SK-N-SH treated with all-trans-retinoic acid at 6 μM for 48 hours (cell line): Measurements from ENCODE around the gene CXCL1.

Experiments
- ARNTL ChIP-seq: fragments of 450-650 bp; formaldehyde crosslinking; IDR thresholded peaks from 2 replicates; pipeline ENCODE4 v1.5.0; 2020; ENCODE audit warnings: low read depth, mild to moderate bottlenecking, moderate library complexity, borderline replicate concordance
- ESRRG ChIP-seq: fragments of 250-450 bp; sonication (Bioruptor Pico); IDR thresholded peaks from 2 replicates; pipeline ENCODE4 v1.6.1; 2021; ENCODE audit warnings: mild to moderate bottlenecking
- ISL1 ChIP-seq: fragments of 250-450 bp; sonication (Bioruptor Pico); IDR thresholded peaks from 2 replicates; pipeline ENCODE4 v2.1.2; 2022; ENCODE audit warnings: mild to moderate bottlenecking, moderate library complexity
- PPARA ChIP-seq: fragments of 250-450 bp; sonication (Bioruptor Pico); IDR thresholded peaks from 2 replicates; pipeline ENCODE4 v1.5.0; 2020; ENCODE audit warnings: mild to moderate bottlenecking, borderline replicate concordance
- RARB ChIP-seq: fragments of 250-450 bp; sonication (Bioruptor Pico); IDR thresholded peaks from 2 replicates; pipeline ENCODE4 v1.8.0; 2021; ENCODE audit warnings: mild to moderate bottlenecking, moderate library complexity
- TCF4 ChIP-seq: fragments of 250-450 bp; sonication (Bioruptor Pico); IDR thresholded peaks from 2 replicates; pipeline ENCODE4 v1.8.0; 2021; ENCODE audit warnings: mild to moderate bottlenecking, moderate library complexity, borderline replicate concordance
- ZFP3 ChIP-seq: fragments of 250-450 bp; sonication (Bioruptor Pico); IDR thresholded peaks from 2 replicates; pipeline ENCODE4 v1.5.0; 2020; ENCODE audit warnings: mild to moderate bottlenecking, moderate library complexity
- ZFP30 ChIP-seq: fragments of 450-650 bp; formaldehyde crosslinking; IDR thresholded peaks from 2 replicates; pipeline ENCODE4 v1.5.0; 2022; ENCODE audit warnings: mild to moderate bottlenecking, moderate library complexity
- ZNF565 ChIP-seq: fragments of 450-650 bp; formaldehyde crosslinking; conservative IDR thresholded peaks from 2 replicates; pipeline ENCODE4 v1.5.0; 2020; ENCODE audit warnings: low read depth, mild to moderate bottlenecking, moderate library complexity
- ZNF70 ChIP-seq: fragments of 450-650 bp; formaldehyde crosslinking; IDR thresholded peaks from 2 replicates; pipeline ENCODE4 v1.5.0; 2020; ENCODE audit warnings: mild to moderate bottlenecking, moderate library complexity
- ZNF8 ChIP-seq: fragments of 450-650 bp; formaldehyde crosslinking; IDR thresholded peaks from 2 replicates; pipeline ENCODE4 v1.5.0; 2020; ENCODE audit warnings: mild to moderate bottlenecking, moderate library complexity
- TF ChIP-seq, protein P1 (sequence below): fragments of 250-450 bp; sonication (Bioruptor Pico); IDR thresholded peaks from 2 replicates; pipeline ENCODE4 v1.8.0; 2020; ENCODE audit warnings: mild to moderate bottlenecking, moderate library complexity, borderline replicate concordance
- TF ChIP-seq, protein P2 (sequence below): fragments of 250-450 bp; sonication (Bioruptor Pico); IDR thresholded peaks from 2 replicates; pipeline ENCODE4 v1.8.0; 2021; ENCODE audit warnings: low read depth, mild to moderate bottlenecking, moderate library complexity, borderline replicate concordance
- TF ChIP-seq, protein P3 (sequence below): fragments of 250-450 bp; sonication (Bioruptor Pico); IDR thresholded peaks from 2 replicates; pipeline ENCODE4 v1.5.1; 2020; ENCODE audit warnings: low read depth, mild to moderate bottlenecking, moderate library complexity

DNA sequence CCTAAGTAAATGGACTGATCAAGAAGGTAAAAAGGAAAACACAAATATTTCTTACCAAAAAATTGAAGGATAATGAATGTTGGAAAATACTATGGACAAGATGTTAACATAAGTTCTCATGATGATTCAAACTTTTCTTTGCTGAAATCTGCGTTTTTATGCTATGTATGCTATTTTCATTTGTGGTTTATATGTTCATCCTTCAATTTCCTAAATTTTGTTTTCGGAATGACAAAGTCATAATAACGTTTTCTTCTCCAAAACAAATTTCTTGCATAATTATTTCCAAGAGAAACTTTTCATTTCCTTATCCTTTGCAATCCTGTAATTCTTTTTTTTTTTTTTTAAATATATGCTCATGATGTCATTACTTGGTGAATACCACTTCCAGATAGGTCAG, 8.3 kb upstream of the CXCL1 start:
- TF ChIP-seq, protein P1, sequence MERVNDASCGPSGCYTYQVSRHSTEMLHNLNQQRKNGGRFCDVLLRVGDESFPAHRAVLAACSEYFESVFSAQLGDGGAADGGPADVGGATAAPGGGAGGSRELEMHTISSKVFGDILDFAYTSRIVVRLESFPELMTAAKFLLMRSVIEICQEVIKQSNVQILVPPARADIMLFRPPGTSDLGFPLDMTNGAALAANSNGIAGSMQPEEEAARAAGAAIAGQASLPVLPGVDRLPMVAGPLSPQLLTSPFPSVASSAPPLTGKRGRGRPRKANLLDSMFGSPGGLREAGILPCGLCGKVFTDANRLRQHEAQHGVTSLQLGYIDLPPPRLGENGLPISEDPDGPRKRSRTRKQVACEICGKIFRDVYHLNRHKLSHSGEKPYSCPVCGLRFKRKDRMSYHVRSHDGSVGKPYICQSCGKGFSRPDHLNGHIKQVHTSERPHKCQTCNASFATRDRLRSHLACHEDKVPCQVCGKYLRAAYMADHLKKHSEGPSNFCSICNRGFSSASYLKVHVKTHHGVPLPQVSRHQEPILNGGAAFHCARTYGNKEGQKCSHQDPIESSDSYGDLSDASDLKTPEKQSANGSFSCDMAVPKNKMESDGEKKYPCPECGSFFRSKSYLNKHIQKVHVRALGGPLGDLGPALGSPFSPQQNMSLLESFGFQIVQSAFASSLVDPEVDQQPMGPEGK (CRISPR knock-in tag) = no peak
- TF ChIP-seq, protein P2, sequence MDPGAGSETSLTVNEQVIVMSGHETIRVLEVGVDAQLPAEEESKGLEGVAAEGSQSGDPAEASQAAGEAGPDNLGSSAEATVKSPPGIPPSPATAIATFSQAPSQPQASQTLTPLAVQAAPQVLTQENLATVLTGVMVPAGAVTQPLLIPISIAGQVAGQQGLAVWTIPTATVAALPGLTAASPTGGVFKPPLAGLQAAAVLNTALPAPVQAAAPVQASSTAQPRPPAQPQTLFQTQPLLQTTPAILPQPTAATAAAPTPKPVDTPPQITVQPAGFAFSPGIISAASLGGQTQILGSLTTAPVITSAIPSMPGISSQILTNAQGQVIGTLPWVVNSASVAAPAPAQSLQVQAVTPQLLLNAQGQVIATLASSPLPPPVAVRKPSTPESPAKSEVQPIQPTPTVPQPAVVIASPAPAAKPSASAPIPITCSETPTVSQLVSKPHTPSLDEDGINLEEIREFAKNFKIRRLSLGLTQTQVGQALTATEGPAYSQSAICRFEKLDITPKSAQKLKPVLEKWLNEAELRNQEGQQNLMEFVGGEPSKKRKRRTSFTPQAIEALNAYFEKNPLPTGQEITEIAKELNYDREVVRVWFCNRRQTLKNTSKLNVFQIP = no peak
- TF ChIP-seq ISL1 (CRISPR knock-in tag) (no peak), ZNF8 (no peak), ZFP3 (CRISPR knock-in tag) (no peak), PPARA (CRISPR knock-in tag) (no peak), ZNF70 (CRISPR knock-in tag) (no peak), ZFP30 (CRISPR knock-in tag) (no peak), ESRRG (CRISPR knock-in tag) (no peak), TCF4 (no peak), ARNTL (CRISPR knock-in tag) (no peak), ZNF565 (CRISPR knock-in tag) (no peak), RARB (no peak)
- TF ChIP-seq, protein P3, sequence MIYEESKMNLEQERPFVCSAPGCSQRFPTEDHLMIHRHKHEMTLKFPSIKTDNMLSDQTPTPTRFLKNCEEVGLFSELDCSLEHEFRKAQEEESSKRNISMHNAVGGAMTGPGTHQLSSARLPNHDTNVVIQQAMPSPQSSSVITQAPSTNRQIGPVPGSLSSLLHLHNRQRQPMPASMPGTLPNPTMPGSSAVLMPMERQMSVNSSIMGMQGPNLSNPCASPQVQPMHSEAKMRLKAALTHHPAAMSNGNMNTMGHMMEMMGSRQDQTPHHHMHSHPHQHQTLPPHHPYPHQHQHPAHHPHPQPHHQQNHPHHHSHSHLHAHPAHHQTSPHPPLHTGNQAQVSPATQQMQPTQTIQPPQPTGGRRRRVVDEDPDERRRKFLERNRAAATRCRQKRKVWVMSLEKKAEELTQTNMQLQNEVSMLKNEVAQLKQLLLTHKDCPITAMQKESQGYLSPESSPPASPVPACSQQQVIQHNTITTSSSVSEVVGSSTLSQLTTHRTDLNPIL = no peak
